Uterus (tissue), 4 donors: ENCODE measurements around the gene OR52I2. TPM values are rescaled to one million over a fixed set of nuclear protein-coding genes. Genes with fewer than 3 reads are reported as not detected.

ENCODE experiments used
- DNase-seq, 2 donors: peaks; one replicate each; pipeline ENCODE4 v3.0.0-alpha.2; 2019 to 2020
- H3K27ac ChIP-seq, 2 donors: fragments of 200-600 bp; sonication (generic); 1 replicate in 1 of 2; 2 replicates in 1 of 2; pipeline ENCODE4 v1.5.1; 2016 to 2018
- H3K27me3 ChIP-seq, 2 donors: fragments of 200-600 bp; sonication (generic); one replicate each; pipeline ENCODE4 v1.5.1; 2018 to 2019; ENCODE audit warnings: control low read depth in 1 of 2
- H3K36me3 ChIP-seq, 2 donors: fragments of 200-600 bp; sonication (generic); one replicate each; pipeline ENCODE4 v1.5.1; 2019; ENCODE audit warnings: control low read depth in 1 of 2
- H3K4me1 ChIP-seq, 2 donors: fragments of 200-600 bp; sonication (generic); one replicate each; pipeline ENCODE4 v1.5.1; 2018 to 2019; ENCODE audit warnings: control low read depth in 1 of 2
- H3K4me3 ChIP-seq, 2 donors: fragments of 200-600 bp; sonication (generic); 1 replicate in 1 of 2; 2 replicates in 1 of 2; pipeline ENCODE4 v1.5.1; 2018 to 2019; ENCODE audit warnings: mild to moderate bottlenecking in 1 of 2
- H3K9me3 ChIP-seq, 2 donors: fragments of 200-600 bp; sonication (generic); one replicate each; pipeline ENCODE4 v1.5.1; 2019; ENCODE audit warnings: control low read depth in 1 of 2
- POLR2A ChIP-seq, 2 donors: fragments of 450-650 bp; IDR thresholded peaks; one replicate each; pipeline ENCODE4 v1.6.1; 2016; ENCODE audit warnings: antibody characterized with exemption in 2 of 2, mild to moderate bottlenecking in 1 of 2, moderate library complexity in 1 of 2
- intact Hi-C: fragments of 100-400 bp; cut with DNase I; formaldehyde crosslinking; loops from one replicate; pipeline ENCODE4 v1.15.1; 2023; ENCODE audit warnings: low total_unique reads
- total RNA-seq, 4 donors: library from RNA; depleted of rRNA in 3 of 4; stranded (reverse); fragments of >200 nt in 3 of 4; gene quantifications; one replicate each; pipeline versions ENCODE4 v1.1.0 to v1.2.4, GENCODE V29; 2014 to 2023
- TF ChIP-seq, protein P1 (sequence below), 4 experiments: fragments of 200-600 bp in 2 of 4; fragments of 450-650 bp in 2 of 4; sonication (generic) in 2 of 4; IDR thresholded peaks; one replicate each; pipeline ENCODE4 v1.5.1; 2016 to 2019; ENCODE audit warnings: antibody characterized with exemption in 4 of 4, mild to moderate bottlenecking in 2 of 4, moderate library complexity in 1 of 4
- donor health status: DM: yes; HTN: yes; CAD: no.

Gene OR52I2
- total RNA-seq, 4 donors from 2014 or later, result not detected

DNA sequence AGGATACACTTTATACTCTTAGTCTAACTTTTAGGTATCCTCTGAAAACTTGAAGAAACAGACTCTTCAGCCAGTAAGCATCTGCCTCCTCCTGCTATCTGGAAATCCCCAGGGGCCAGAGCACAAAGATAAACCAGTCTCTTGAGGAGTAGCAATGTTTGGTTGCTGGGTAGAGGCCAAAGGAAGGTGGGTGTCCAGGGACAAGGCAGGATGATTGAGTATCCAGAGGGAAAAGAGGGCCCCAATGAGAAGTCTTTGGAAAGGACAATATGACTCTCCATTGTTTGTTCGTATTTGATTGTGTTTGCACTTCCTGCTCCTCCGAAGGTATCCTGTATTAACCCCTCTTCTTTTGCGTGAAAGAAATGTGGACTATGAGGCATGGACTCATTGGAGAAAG lies 7.5 kb downstream of the OR52I2 start:
- H3K4me3 ChIP-seq, result no peak overlapping the region
- intact Hi-C loops, result no loop called here
- no peaks in the 10 kb centered on the region for H3K36me3 ChIP-seq
- no peak for DNase-seq
- no peak overlapping the region for H3K27ac ChIP-seq
- TF ChIP-seq, protein P1, sequence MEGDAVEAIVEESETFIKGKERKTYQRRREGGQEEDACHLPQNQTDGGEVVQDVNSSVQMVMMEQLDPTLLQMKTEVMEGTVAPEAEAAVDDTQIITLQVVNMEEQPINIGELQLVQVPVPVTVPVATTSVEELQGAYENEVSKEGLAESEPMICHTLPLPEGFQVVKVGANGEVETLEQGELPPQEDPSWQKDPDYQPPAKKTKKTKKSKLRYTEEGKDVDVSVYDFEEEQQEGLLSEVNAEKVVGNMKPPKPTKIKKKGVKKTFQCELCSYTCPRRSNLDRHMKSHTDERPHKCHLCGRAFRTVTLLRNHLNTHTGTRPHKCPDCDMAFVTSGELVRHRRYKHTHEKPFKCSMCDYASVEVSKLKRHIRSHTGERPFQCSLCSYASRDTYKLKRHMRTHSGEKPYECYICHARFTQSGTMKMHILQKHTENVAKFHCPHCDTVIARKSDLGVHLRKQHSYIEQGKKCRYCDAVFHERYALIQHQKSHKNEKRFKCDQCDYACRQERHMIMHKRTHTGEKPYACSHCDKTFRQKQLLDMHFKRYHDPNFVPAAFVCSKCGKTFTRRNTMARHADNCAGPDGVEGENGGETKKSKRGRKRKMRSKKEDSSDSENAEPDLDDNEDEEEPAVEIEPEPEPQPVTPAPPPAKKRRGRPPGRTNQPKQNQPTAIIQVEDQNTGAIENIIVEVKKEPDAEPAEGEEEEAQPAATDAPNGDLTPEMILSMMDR (IDR thresholded peaks at IDR 0.05), result no peak
- TF ChIP-seq POLR2A (IDR thresholded peaks at IDR 0.05), result no peak
- H3K4me1 ChIP-seq, result no peaks in the 10 kb centered on the region
- no peaks in the 10 kb centered on the region for H3K9me3 ChIP-seq
- H3K27me3 ChIP-seq, result no peaks in the 10 kb centered on the region

DNA sequence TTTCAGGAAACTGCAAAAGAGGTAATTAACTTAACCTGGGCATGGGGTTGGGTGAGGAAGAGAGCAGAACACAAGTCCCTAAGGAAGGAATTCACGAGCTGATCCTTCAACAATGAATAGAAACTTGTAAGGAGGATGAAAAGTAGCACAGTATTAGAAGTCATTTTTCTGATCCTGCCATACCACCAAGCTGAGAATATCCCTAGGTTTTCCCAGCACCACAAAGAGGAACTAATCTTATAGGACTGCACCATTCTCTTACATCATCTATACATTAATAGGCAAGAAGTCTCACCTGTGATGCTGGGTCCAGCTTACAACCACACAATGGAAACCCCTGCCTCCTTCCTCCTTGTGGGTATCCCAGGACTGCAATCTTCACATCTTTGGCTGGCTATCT lies 12.2 kb downstream of the OR52I2 start, which contains the start of gene OR52I1:
OR52I1 (plus strand) TSS at position 301 of the 400 bp plus-strand sequence; CDS start at position 301, 0 bp downstream.
- intact Hi-C loops, result no loop called here
- no peaks in the 10 kb centered on the region for H3K36me3 ChIP-seq
- no peaks in the 10 kb centered on the region for H3K9me3 ChIP-seq
- H3K4me3 ChIP-seq, result no peak within 1 kb of the TSS
- no peak within 1 kb of the TSS for H3K27ac ChIP-seq
- TF ChIP-seq POLR2A (IDR thresholded peaks at IDR 0.05), result no peak
- TF ChIP-seq, protein P1 (IDR thresholded peaks at IDR 0.05), result no peak
- no peak for DNase-seq
- H3K27me3 ChIP-seq, result no peaks in the 10 kb centered on the region
- H3K4me1 ChIP-seq, result no peaks in the 10 kb centered on the region

- Histone ChIP-seq H3K27ac (no peak overlapping the region), H3K4me3 (no peak overlapping the region), H3K4me1 (no peaks in the 10 kb centered on the region), H3K36me3 (no peaks in the 10 kb centered on the region), H3K9me3 (no peaks in the 10 kb centered on the region), H3K27me3 (no peaks in the 10 kb centered on the region)
- intact Hi-C loops, result no loop called here
- TF ChIP-seq POLR2A (IDR thresholded peaks at IDR 0.05), result no peak
- TF ChIP-seq, protein P1 (IDR thresholded peaks at IDR 0.05), result no peak
- no peak for DNase-seq
These were observed 23.5 kb downstream of the OR52I2 start for GRCh38 chr11:4605057-4605456.

DNA sequence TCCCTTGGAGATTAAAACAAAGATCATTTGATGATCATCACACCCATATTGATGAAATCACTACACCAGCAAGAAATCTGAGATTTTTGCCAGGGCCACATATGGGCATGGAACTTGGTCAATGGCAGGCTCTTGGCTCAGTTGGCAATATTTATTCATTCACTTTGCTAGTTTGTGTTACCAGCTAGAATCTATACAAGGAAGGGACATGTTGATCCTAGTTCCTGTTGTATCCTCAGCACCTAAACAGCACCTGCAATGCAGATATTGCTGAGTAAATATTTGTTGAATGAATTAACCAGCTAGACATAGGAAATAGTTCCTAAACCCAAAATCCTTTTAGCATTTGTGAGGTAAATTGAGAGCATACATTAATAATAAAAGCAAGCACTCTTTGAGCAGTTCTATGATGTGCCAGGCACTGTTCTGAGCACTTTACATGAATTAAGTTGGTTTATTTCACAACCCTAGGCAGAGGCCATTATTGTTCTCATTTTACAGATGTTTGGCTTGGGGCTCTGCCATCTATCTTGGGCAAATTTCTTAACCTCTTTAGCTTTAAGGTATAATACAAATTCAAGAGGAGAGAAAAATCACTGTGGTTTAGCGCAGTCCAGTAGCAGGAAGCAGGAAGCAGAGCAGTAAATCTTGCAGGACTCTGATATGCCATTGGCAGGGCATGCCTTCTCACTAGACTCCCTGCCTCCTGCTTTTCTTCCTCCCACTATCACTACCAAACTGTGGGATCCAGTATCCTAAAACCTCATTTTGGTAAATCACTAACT lies 24.9 kb downstream of the OR52I2 start:
- H3K4me1 ChIP-seq, result no peaks in the 10 kb centered on the region
- no peaks in the 10 kb centered on the region for H3K9me3 ChIP-seq
- no peak for TF ChIP-seq POLR2A (IDR thresholded peaks at IDR 0.05)
- TF ChIP-seq, protein P1 (IDR thresholded peaks at IDR 0.05), result no peak
- peak overlapping the region in 1 of 2 donors; percentile 62 for H3K4me3 ChIP-seq
- no peak overlapping the region for H3K27ac ChIP-seq
- no peaks in the 10 kb centered on the region for H3K36me3 ChIP-seq
- H3K27me3 ChIP-seq, result no peaks in the 10 kb centered on the region
- no peak for DNase-seq
- intact Hi-C loops, result no loop called here

- intact Hi-C loops, result no loop called here
- peak overlapping the region; percentile 87 to 91 for H3K27ac ChIP-seq
- DNase-seq, result no peak
- no peak for TF ChIP-seq POLR2A (IDR thresholded peaks at IDR 0.05)
- TF ChIP-seq, protein P1 (IDR thresholded peaks at IDR 0.05), result no peak
- peak overlapping the region; percentile 62 to 72 for H3K4me3 ChIP-seq
- no peaks in the 10 kb centered on the region for H3K36me3 ChIP-seq
- H3K4me1 ChIP-seq, result no peaks in the 10 kb centered on the region
- no peaks in the 10 kb centered on the region for H3K27me3 ChIP-seq
- no peaks in the 10 kb centered on the region for H3K9me3 ChIP-seq
These were observed 25.6 kb downstream of the OR52I2 start for GRCh38 chr11:4607096-4607495.
